Caco-2 (cell line): ENCODE measurements around the gene SMC3. TPM values are rescaled to one million over a fixed set of nuclear protein-coding genes. Genes with fewer than 3 reads are reported as not detected.

Source experiments
- BruUV-seq: library from RNA; stranded (reverse); fragments of 400-500 nt; replicated peaks from 2 replicates; lab custom pipeline; 2021; lab: Mats Ljungman, UMichigan
- CTCF ChIA-PET: fragments of 300-600 bp; sonication (Branson Sonifier 250); formaldehyde crosslinking; loops from one replicate; lab custom pipeline; 2022; ENCODE audit warnings: antibody characterized with exemption; lab: Charles Lee
- POLR2A ChIA-PET: fragments of 300-600 bp; sonication (Branson Sonifier 250); formaldehyde crosslinking; loops from one replicate; lab custom pipeline; 2022; ENCODE audit warnings: antibody characterized with exemption; lab: Charles Lee
- DNase-seq, 2 experiments: peaks; one replicate each; pipeline versions ENCODE4 v3.0.0 to v3.0.0-alpha.2; 2020 to 2022
- H3K27me3 ChIP-seq: replicated peaks from 2 replicates; pipeline ENCODE4 v1.6.0; 2011; ENCODE audit warnings: low read length; ENCODE audit not compliant: control insufficient read depth, insufficient read depth
- H3K36me3 ChIP-seq: 2 replicates; pipeline ENCODE4 v1.5.1; 2011; ENCODE audit warnings: low read length; ENCODE audit not compliant: control insufficient read depth, insufficient read depth
- H3K4me1 ChIP-seq: fragments of 250-450 bp; sonication (Bioruptor Pico); 2 replicates; pipeline ENCODE4 v1.5.1; 2020; ENCODE audit warnings: mild to moderate bottlenecking
- H3K4me3 ChIP-seq: 2 replicates; pipeline ENCODE4 v1.5.1; 2011; ENCODE audit warnings: low read depth, mild to moderate bottlenecking, control low read depth, low read length
- H3K9me3 ChIP-seq: fragments of 250-450 bp; sonication (Bioruptor Pico); 2 replicates; pipeline ENCODE4 v1.5.1; 2020; ENCODE audit warnings: mild to moderate bottlenecking, moderate library complexity
- H3K27ac Mint-ChIP-seq: one replicate; pipeline ENCODE4 v1.8.0; 2022; ENCODE audit warnings: mixed read lengths; ENCODE audit not compliant: unreplicated experiment
- H3K27me3 Mint-ChIP-seq: one replicate; pipeline ENCODE4 v1.8.0; 2022; ENCODE audit warnings: mixed read lengths; ENCODE audit not compliant: insufficient read depth, unreplicated experiment
- H3K36me3 Mint-ChIP-seq: one replicate; pipeline ENCODE4 v1.8.0; 2022; ENCODE audit warnings: mild to moderate bottlenecking, mixed read lengths; ENCODE audit not compliant: insufficient read depth, unreplicated experiment
- H3K4me1 Mint-ChIP-seq: one replicate; pipeline ENCODE4 v1.8.0; 2022; ENCODE audit warnings: low read depth, mixed read lengths; ENCODE audit not compliant: unreplicated experiment
- H3K4me3 Mint-ChIP-seq: one replicate; pipeline ENCODE4 v1.8.0; 2022; ENCODE audit warnings: mild to moderate bottlenecking, moderate library complexity, mixed read lengths; ENCODE audit not compliant: unreplicated experiment
- H3K9me3 Mint-ChIP-seq: one replicate; pipeline ENCODE4 v1.8.0; 2022; ENCODE audit warnings: mixed read lengths; ENCODE audit not compliant: unreplicated experiment
- CTCF ChIP-seq, 2 experiments: fragments of 200-600 bp in 1 of 2; IDR thresholded peaks; 1 replicate in 1 of 2; 2 replicates in 1 of 2; pipeline versions ENCODE4 v1.5.1 to v1.8.0; 2011 to 2022; ENCODE audit warnings: antibody characterized with exemption in 1 of 2, control low read depth in 1 of 2, inconsistent platforms in 1 of 2, low read depth in 1 of 2, low read length in 1 of 2, mild to moderate bottlenecking in 1 of 2, moderate library complexity in 1 of 2; ENCODE audit not compliant: insufficient read depth in 1 of 2, severe bottlenecking in 1 of 2, unreplicated experiment in 1 of 2
- intact Hi-C: fragments of 100-400 bp; cut with micrococcal nuclease; formaldehyde crosslinking; loops from one replicate; pipeline ENCODE4 v1.10.0; 2022; ENCODE audit not compliant: unreplicated experiment
- total RNA-seq: library from RNA; stranded (reverse); gene quantifications from 2 replicates; pipeline ENCODE4 v1.2.3, GENCODE V29; 2022

Gene SMC3
- total RNA-seq, 1 experiment from 2014 or later = 95.7 TPM

DNA sequence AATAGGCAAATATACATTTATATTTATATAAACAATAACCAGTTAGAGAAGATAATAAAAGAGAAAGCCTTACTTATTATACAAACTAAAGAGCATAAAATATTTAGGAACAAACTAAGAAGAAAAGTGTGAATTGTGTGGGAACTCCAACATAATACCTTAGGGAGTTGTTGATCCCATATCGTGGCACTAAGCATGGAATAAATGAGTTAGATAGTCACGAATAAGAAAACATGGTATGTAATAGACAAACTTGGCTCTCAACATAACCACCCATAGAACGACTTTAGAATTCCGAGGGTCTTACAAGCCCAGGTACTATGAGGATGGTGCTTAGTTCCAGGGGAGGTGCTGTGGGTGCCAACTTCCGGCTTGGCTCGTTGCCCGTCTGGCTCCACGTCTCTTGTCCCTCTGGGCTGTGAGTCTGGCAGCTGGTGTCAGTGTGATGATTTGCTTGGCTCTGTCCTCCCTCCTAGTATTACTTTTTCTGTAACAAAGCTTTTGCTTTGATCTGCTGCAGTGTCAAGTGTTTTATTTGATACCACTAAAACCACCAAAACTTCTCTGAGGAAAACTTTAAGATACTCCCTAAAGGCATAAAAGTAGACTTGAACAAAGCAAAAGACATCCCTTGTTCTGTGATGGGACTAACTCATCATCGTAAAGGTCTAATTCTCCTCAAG lies 67.2 kb downstream of the SMC3 start:
- H3K4me1 ChIP-seq = 0 out of 2 replicates have a peak, but pooled peaks cover 3% of the 10 kb centered on the region
- BruUV-seq = no TSS peak
- intact Hi-C loops = no loop called here
- ChIA-PET CTCF (no interaction called here), POLR2A (no interaction called here)
- no peak overlapping the region for H3K27ac Mint-ChIP-seq
- no peaks in the 10 kb centered on the region; the same call in 1 of the 2 replicates for H3K27me3 ChIP-seq
- no peaks in the 10 kb centered on the region for H3K9me3 ChIP-seq
- DNase-seq = no peak
- H3K4me1 Mint-ChIP-seq = peaks cover 7% of the 10 kb centered on the region
- H3K4me3 Mint-ChIP-seq = no peak overlapping the region
- H3K9me3 Mint-ChIP-seq = no peaks in the 10 kb centered on the region
- H3K36me3 ChIP-seq = no peaks in the 10 kb centered on the region
- H3K4me3 ChIP-seq = no peak overlapping the region
- no peaks in the 10 kb centered on the region for H3K27me3 Mint-ChIP-seq
- H3K36me3 Mint-ChIP-seq = no peaks in the 10 kb centered on the region
- no peak for TF ChIP-seq CTCF (IDR thresholded peaks at IDR 0.05; ENCODE audit: insufficient read depth in 1 of 2, low read depth in 1 of 2, low read length in 1 of 2, severe bottlenecking in 1 of 2, unreplicated experiment in 1 of 2)

GRCh38 chr10:110636572-110636931 lies 69.1 kb downstream of the SMC3 start:
- BruUV-seq = no TSS peak
- H3K36me3 ChIP-seq = no peaks in the 10 kb centered on the region
- H3K4me3 Mint-ChIP-seq = no peak overlapping the region
- POLR2A ChIA-PET = no interaction called here
- CTCF ChIA-PET = no interaction called here
- peaks cover 10% of the 10 kb centered on the region for H3K4me1 Mint-ChIP-seq
- intact Hi-C loops = no loop called here
- H3K27me3 Mint-ChIP-seq = peaks cover 3% of the 10 kb centered on the region
- H3K4me1 ChIP-seq = peaks cover 12% of the 10 kb centered on the region
- H3K9me3 ChIP-seq = no peaks in the 10 kb centered on the region
- no peaks in the 10 kb centered on the region for H3K36me3 Mint-ChIP-seq
- no peaks in the 10 kb centered on the region for H3K9me3 Mint-ChIP-seq
- H3K27ac Mint-ChIP-seq = no peak overlapping the region
- no peak for TF ChIP-seq CTCF (IDR thresholded peaks at IDR 0.05; ENCODE audit: insufficient read depth in 1 of 2, low read depth in 1 of 2, low read length in 1 of 2, severe bottlenecking in 1 of 2, unreplicated experiment in 1 of 2)
- no peak overlapping the region for H3K4me3 ChIP-seq
- no peaks in the 10 kb centered on the region; the same call in 1 of the 2 replicates for H3K27me3 ChIP-seq
- DNase-seq = no peak

DNA sequence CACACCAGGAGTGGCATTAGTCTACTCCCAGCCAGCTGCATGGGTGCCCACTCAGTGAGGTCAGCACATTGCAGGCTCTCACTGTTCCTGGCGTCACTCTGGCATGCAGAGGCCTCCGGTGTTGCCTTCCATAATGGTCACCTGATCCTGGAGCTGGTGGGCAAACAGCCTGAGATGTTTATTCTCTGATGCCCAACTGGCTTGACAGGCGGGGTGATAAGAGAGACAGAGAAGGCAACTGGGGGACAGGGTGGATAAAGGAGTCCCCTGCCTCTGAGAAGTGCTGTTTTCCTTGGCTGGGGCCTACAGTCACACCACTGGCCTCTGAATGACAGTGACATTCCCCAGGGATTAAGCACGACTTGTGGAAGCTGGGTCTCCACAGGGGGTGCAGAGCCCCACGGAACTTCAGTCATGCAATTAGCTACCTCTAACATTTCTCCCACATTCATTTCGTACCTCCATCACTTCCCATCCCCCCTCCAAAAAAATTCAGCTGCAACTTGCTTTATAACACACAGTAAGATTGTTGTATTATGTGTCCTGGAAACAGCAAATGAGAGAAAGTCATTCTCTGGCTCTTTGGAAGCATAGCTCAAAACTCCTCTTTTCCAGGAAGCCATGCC lies 69.5 kb downstream of the SMC3 start:
- intact Hi-C loops = no loop called here
- Histone ChIP-seq H3K36me3 (no peaks in the 10 kb centered on the region), H3K4me3 (no peak overlapping the region), H3K27me3 (no peaks in the 10 kb centered on the region; the same call in 1 of the 2 replicates), H3K9me3 (no peaks in the 10 kb centered on the region), H3K4me1 (peaks cover 12% of the 10 kb centered on the region)
- Mint-ChIP-seq H3K27me3 (peaks cover 4% of the 10 kb centered on the region), H3K9me3 (no peaks in the 10 kb centered on the region), H3K4me3 (no peak overlapping the region), H3K27ac (no peak overlapping the region), H3K36me3 (no peaks in the 10 kb centered on the region), H3K4me1 (peaks cover 10% of the 10 kb centered on the region)
- CTCF ChIA-PET = no interaction called here
- no TSS peak for BruUV-seq
- DNase-seq = no peak
- TF ChIP-seq CTCF (IDR thresholded peaks at IDR 0.05; ENCODE audit: insufficient read depth in 1 of 2, low read depth in 1 of 2, low read length in 1 of 2, severe bottlenecking in 1 of 2, unreplicated experiment in 1 of 2) = no peak
- POLR2A ChIA-PET = no interaction called here
